Mesendoderm (in vitro differentiated cells): ENCODE measurements around the gene PGM2.

Experiments
- DNase-seq: peaks from one replicate; pipeline ENCODE4 v3.0.0; 2013
- H2AK5ac ChIP-seq: 2 replicates; pipeline ENCODE4 v1.6.1; 2013; ENCODE audit warnings: low read length, inconsistent platforms
- H2BK120ac ChIP-seq: 2 replicates; pipeline ENCODE4 v1.6.1; 2013; ENCODE audit warnings: low read depth, mild to moderate bottlenecking, low read length, moderate library complexity, mixed read lengths
- H2BK15ac ChIP-seq: replicated peaks from 2 replicates; pipeline ENCODE4 v1.6.1; 2013; ENCODE audit warnings: low read depth, mild to moderate bottlenecking, moderate library complexity
- H2BK5ac ChIP-seq: 2 replicates; pipeline ENCODE4 v1.6.1; 2013; ENCODE audit warnings: low read length, inconsistent platforms
- H3K18ac ChIP-seq: 2 replicates; pipeline ENCODE4 v1.6.1; 2013; ENCODE audit warnings: mild to moderate bottlenecking, low read length, mixed read lengths
- H3K23ac ChIP-seq: one replicate; pipeline ENCODE4 v1.6.1; 2013; ENCODE audit warnings: low read length
- H3K27ac ChIP-seq: 2 replicates; pipeline ENCODE4 v1.5.1; 2013; ENCODE audit warnings: low read depth, mild to moderate bottlenecking, inconsistent platforms, low read length, moderate library complexity
- H3K27me3 ChIP-seq: 2 replicates; pipeline ENCODE4 v1.6.1; 2013; ENCODE audit warnings: low read length, control low read depth, mild to moderate bottlenecking, inconsistent platforms; ENCODE audit not compliant: insufficient read depth, poor library complexity
- H3K36me3 ChIP-seq: 2 replicates; pipeline ENCODE4 v1.6.1; 2013; ENCODE audit warnings: low read length, inconsistent platforms; ENCODE audit not compliant: control insufficient read depth, insufficient read depth
- H3K4ac ChIP-seq: one replicate; pipeline ENCODE4 v1.6.1; 2013; ENCODE audit warnings: low read depth, mild to moderate bottlenecking, low read length, moderate library complexity
- H3K4me1 ChIP-seq: 2 replicates; pipeline ENCODE4 v1.6.1; 2013; ENCODE audit warnings: low read depth, low read length, inconsistent platforms; ENCODE audit not compliant: control insufficient read depth
- H3K4me2 ChIP-seq: 2 replicates; pipeline ENCODE4 v1.6.1; 2013; ENCODE audit warnings: low read length
- H3K4me3 ChIP-seq: 2 replicates; pipeline ENCODE4 v1.5.1; 2013; ENCODE audit warnings: mild to moderate bottlenecking, low read length
- H3K56ac ChIP-seq: one replicate; pipeline ENCODE4 v1.6.1; 2013; ENCODE audit warnings: low read length
- H3K79me1 ChIP-seq: 2 replicates; pipeline ENCODE4 v1.6.1; 2013; ENCODE audit warnings: low read length, inconsistent platforms
- H3K79me2 ChIP-seq: 2 replicates; pipeline ENCODE4 v1.6.1; 2013; ENCODE audit warnings: mild to moderate bottlenecking, low read length; ENCODE audit not compliant: control insufficient read depth, insufficient read depth
- H3K9ac ChIP-seq: 2 replicates; pipeline ENCODE4 v1.6.1; 2013; ENCODE audit warnings: low read length, inconsistent platforms
- H4K5ac ChIP-seq: one replicate; pipeline ENCODE4 v1.6.1; 2013; ENCODE audit warnings: low read length
- H4K8ac ChIP-seq: one replicate; pipeline ENCODE4 v1.6.1; 2013; ENCODE audit warnings: low read depth, mild to moderate bottlenecking, control low read depth, low read length, moderate library complexity
- WGBS: extraction: QIAGEN DNeasy Blood & Tissue Kit; methylation state at CpG from one replicate; pipeline ENCODE4 v1.1.7; 2013; ENCODE audit warnings: low lambda C conversion rate, missing lambda C conversion rate; ENCODE audit not compliant: insufficient coverage; ENCODE audit errors: extremely low coverage; 5-methylcytosine and 5-hydroxymethylcytosine counted together

Gene PGM2

GRCh38 chr4:37803348-37803973 is 23.0 kb upstream of the PGM2 start:
- peak; percentile 53 for DNase-seq
- no peaks in the 10 kb centered on the region for H3K27me3 ChIP-seq

GRCh38 chr4:37805091-37805490 is 21.4 kb upstream of the PGM2 start:
- Histone ChIP-seq H4K5ac (no peak overlapping the region), H3K36me3 (no peaks in the 10 kb centered on the region)

More at GRCh38 chr4:37803348-37803973, 23.0 kb upstream of the PGM2 start:
- Histone ChIP-seq H3K56ac (no peak overlapping the region), H3K79me2 (no peaks in the 10 kb centered on the region), H3K4me2 (no peak overlapping the region), H3K4ac (no peak overlapping the region), H3K9ac (no peak overlapping the region), H3K23ac (no peak overlapping the region), H3K4me1 (no peaks in the 10 kb centered on the region), H3K36me3 (no peaks in the 10 kb centered on the region), H2BK120ac (no peak overlapping the region), H4K8ac (no peak overlapping the region), H2AK5ac (no peak overlapping the region), H2BK5ac (no peak overlapping the region), H3K4me3 (no peak overlapping the region), H3K18ac (no peak overlapping the region), H3K27ac (no peak overlapping the region), H3K79me1 (no peaks in the 10 kb centered on the region), H2BK15ac (no peak overlapping the region), H4K5ac (no peak overlapping the region)
- WGBS = no CpG with 5 or more reads among the region's 4 CpGs

GRCh38 chr4:37812713-37813112 is 13.8 kb upstream of the PGM2 start:
- H3K4me2 ChIP-seq = no peak overlapping the region
- H3K4ac ChIP-seq = no peak overlapping the region
- no peaks in the 10 kb centered on the region for H3K79me2 ChIP-seq
- no peaks in the 10 kb centered on the region for H3K27me3 ChIP-seq
- no peak overlapping the region for H2AK5ac ChIP-seq
- no peaks in the 10 kb centered on the region for H3K36me3 ChIP-seq
- H3K18ac ChIP-seq = no peak overlapping the region
- WGBS = no CpG with 5 or more reads among the region's 1 CpG
- H3K23ac ChIP-seq = no peak overlapping the region
- H3K27ac ChIP-seq = no peak overlapping the region
- no peaks in the 10 kb centered on the region for H3K79me1 ChIP-seq
- H2BK5ac ChIP-seq = no peak overlapping the region
- H3K4me3 ChIP-seq = no peak overlapping the region
- H3K56ac ChIP-seq = no peak overlapping the region
- no peaks in the 10 kb centered on the region for H3K4me1 ChIP-seq
- H4K5ac ChIP-seq = no peak overlapping the region
- H2BK120ac ChIP-seq = no peak overlapping the region
- no peak overlapping the region for H4K8ac ChIP-seq
- no peak overlapping the region for H3K9ac ChIP-seq
- peak; percentile 23 for DNase-seq
- no peak overlapping the region for H2BK15ac ChIP-seq

More at GRCh38 chr4:37805091-37805490, 21.4 kb upstream of the PGM2 start:
- Histone ChIP-seq H2BK15ac (no peak overlapping the region), H4K8ac (no peak overlapping the region), H2BK5ac (no peak overlapping the region), H3K56ac (no peak overlapping the region), H3K4me1 (no peaks in the 10 kb centered on the region), H3K79me2 (no peaks in the 10 kb centered on the region), H3K27me3 (no peaks in the 10 kb centered on the region), H3K23ac (no peak overlapping the region), H3K4ac (no peak overlapping the region), H3K4me3 (no peak overlapping the region), H2BK120ac (no peak overlapping the region), H3K18ac (no peak overlapping the region), H3K9ac (no peak overlapping the region), H3K4me2 (no peak overlapping the region), H3K79me1 (no peaks in the 10 kb centered on the region), H2AK5ac (no peak overlapping the region), H3K27ac (no peak overlapping the region)
- WGBS = no CpG with 5 or more reads among the region's 5 CpGs
- DNase-seq = no peak

- no peak overlapping the region for H2BK5ac ChIP-seq
- no peak overlapping the region for H2BK15ac ChIP-seq
- no peaks in the 10 kb centered on the region for H3K79me2 ChIP-seq
- H3K4me3 ChIP-seq = no peak overlapping the region
- no peak overlapping the region for H3K23ac ChIP-seq
- no peaks in the 10 kb centered on the region for H3K79me1 ChIP-seq
- H4K5ac ChIP-seq = no peak overlapping the region
- no peaks in the 10 kb centered on the region for H3K27me3 ChIP-seq
- no peaks in the 10 kb centered on the region for H3K4me1 ChIP-seq
- no peak overlapping the region for H3K4me2 ChIP-seq
- H2AK5ac ChIP-seq = no peak overlapping the region
- no peak overlapping the region for H3K18ac ChIP-seq
- no peak for DNase-seq
- no peak overlapping the region for H3K9ac ChIP-seq
- H2BK120ac ChIP-seq = no peak overlapping the region
- no peak overlapping the region for H3K4ac ChIP-seq
- no peaks in the 10 kb centered on the region for H3K36me3 ChIP-seq
- WGBS = no CpG with 5 or more reads among the region's 3 CpGs
- H3K56ac ChIP-seq = no peak overlapping the region
- no peak overlapping the region for H3K27ac ChIP-seq
- no peak overlapping the region for H4K8ac ChIP-seq
Measured at GRCh38 chr4:37815591-37815990, 10.9 kb upstream of the PGM2 start.

GRCh38 chr4:37816006-37816405 is 10.5 kb upstream of the PGM2 start:
- H4K8ac ChIP-seq = no peak overlapping the region
- no peak overlapping the region for H3K9ac ChIP-seq
- no peak overlapping the region for H3K4me3 ChIP-seq

GRCh38 chr4:37816719-37817118 is 9.8 kb upstream of the PGM2 start:
- no peak overlapping the region for H2BK120ac ChIP-seq
- no peak overlapping the region for H2AK5ac ChIP-seq
- no peak overlapping the region for H4K5ac ChIP-seq
- H3K18ac ChIP-seq = no peak overlapping the region
- no peak overlapping the region for H3K4ac ChIP-seq
- H3K27me3 ChIP-seq = no peaks in the 10 kb centered on the region
- H3K27ac ChIP-seq = no peak overlapping the region
- H4K8ac ChIP-seq = no peak overlapping the region
- H3K79me1 ChIP-seq = no peaks in the 10 kb centered on the region
- no peak overlapping the region for H3K23ac ChIP-seq
- no peak overlapping the region for H3K56ac ChIP-seq
- no peaks in the 10 kb centered on the region for H3K79me2 ChIP-seq
- H3K36me3 ChIP-seq = no peaks in the 10 kb centered on the region
- H3K4me2 ChIP-seq = no peak overlapping the region
- H2BK15ac ChIP-seq = no peak overlapping the region
- DNase-seq = no peak
- no CpG with 5 or more reads among the region's 3 CpGs for WGBS
- no peak overlapping the region for H3K9ac ChIP-seq
- no peaks in the 10 kb centered on the region for H3K4me1 ChIP-seq
- no peak overlapping the region for H2BK5ac ChIP-seq
- no peak overlapping the region for H3K4me3 ChIP-seq

More at GRCh38 chr4:37816006-37816405, 10.5 kb upstream of the PGM2 start:
- Histone ChIP-seq H3K4me2 (no peak overlapping the region), H2BK5ac (no peak overlapping the region), H3K36me3 (no peaks in the 10 kb centered on the region), H3K23ac (no peak overlapping the region), H3K27ac (no peak overlapping the region), H4K5ac (no peak overlapping the region), H3K79me1 (no peaks in the 10 kb centered on the region), H2BK15ac (no peak overlapping the region), H3K4me1 (no peaks in the 10 kb centered on the region), H3K79me2 (no peaks in the 10 kb centered on the region), H2AK5ac (no peak overlapping the region), H3K27me3 (no peaks in the 10 kb centered on the region), H2BK120ac (no peak overlapping the region), H3K18ac (no peak overlapping the region), H3K4ac (no peak overlapping the region), H3K56ac (no peak overlapping the region)
- DNase-seq = no peak
- no CpG with 5 or more reads among the region's 2 CpGs for WGBS
